Stomach (tissue), 9 donors: Measurements from ENCODE around the gene CPED1. TPM values are rescaled to one million over a fixed set of nuclear protein-coding genes. Genes with fewer than 3 reads are reported as not detected.

ENCODE experiments used
- DNase-seq, 2 donors: peaks; one replicate each; pipeline versions ENCODE4 v3.0.0 to v3.0.0-alpha.2; 2013 to 2019
- H3K27ac ChIP-seq, 5 donors: fragments of 200-600 bp in 4 of 5; sonication (generic) in 4 of 5; one replicate each; pipeline ENCODE4 v1.5.1; 2013 to 2019; ENCODE audit warnings: mild to moderate bottlenecking in 1 of 5, moderate library complexity in 1 of 5
- H3K27me3 ChIP-seq, 3 donors: fragments of 200-600 bp; sonication (generic); one replicate each; pipeline ENCODE4 v1.5.1; 2017 to 2019; ENCODE audit warnings: mixed run types in 1 of 3
- H3K36me3 ChIP-seq, 4 donors: fragments of 200-600 bp; sonication (generic); 1 replicate in 3 of 4; 2 replicates in 1 of 4; pipeline ENCODE4 v1.5.1; 2016 to 2019
- H3K4me1 ChIP-seq, 4 donors: fragments of 200-600 bp; sonication (generic); one replicate each; pipeline ENCODE4 v1.5.1; 2016 to 2019
- H3K4me3 ChIP-seq, 4 donors: fragments of 200-600 bp; sonication (generic) in 3 of 4; one replicate each; pipeline ENCODE4 v1.5.1; 2016 to 2019; ENCODE audit warnings: mild to moderate bottlenecking in 1 of 4
- H3K9me3 ChIP-seq, 4 donors: fragments of 200-600 bp; sonication (generic); one replicate each; pipeline ENCODE4 v1.5.1; 2016 to 2019
- CTCF ChIP-seq, 7 experiments: fragments of 450-650 bp in 4 of 7; fragments of 200-600 bp in 3 of 7; sonication (generic) in 3 of 7; IDR thresholded peaks; one replicate each; pipeline ENCODE4 v1.5.1; 2016 to 2019; ENCODE audit warnings: antibody characterized with exemption in 7 of 7, control low read depth in 2 of 7, mild to moderate bottlenecking in 1 of 7
- EP300 ChIP-seq: sonication (generic); formaldehyde crosslinking; IDR thresholded peaks from one replicate; pipeline ENCODE4 v1.6.1; 2017; ENCODE audit warnings: antibody characterized with exemption
- POLR2A ChIP-seq, 4 donors: fragments of 450-650 bp; IDR thresholded peaks; one replicate each; pipeline ENCODE4 v1.6.1; 2016; ENCODE audit warnings: antibody characterized with exemption in 4 of 4, control low read depth in 2 of 4, mild to moderate bottlenecking in 1 of 4, moderate library complexity in 1 of 4
- POLR2AphosphoS5 ChIP-seq, 3 donors: sonication (generic); formaldehyde crosslinking; IDR thresholded peaks; one replicate each; pipeline ENCODE4 v1.6.1; 2016; ENCODE audit warnings: antibody characterized with exemption in 3 of 3
- WGBS, 5 donors: extraction: QIAGEN DNeasy Blood & Tissue Kit in 3 of 5; methylation state at CpG; one replicate each; pipeline versions ENCODE4 v1.1.5 to v1.1.7; 2013 to 2018; 5-methylcytosine and 5-hydroxymethylcytosine counted together
- intact Hi-C: fragments of 100-400 bp; cut with DNase I; formaldehyde crosslinking; loops from one replicate; pipeline ENCODE4 v1.15.1; 2023; ENCODE audit warnings: low total_unique reads
- polyA plus RNA-seq, 3 donors: library from polyadenylated mRNA; stranded (reverse); fragments of 200-250 nt; gene quantifications; one replicate each; pipeline ENCODE4 v1.2.3, GENCODE V29; 2013
- total RNA-seq, 5 donors: library from RNA; depleted of rRNA; stranded (reverse); fragments of >200 nt; gene quantifications; one replicate each; pipeline versions ENCODE4 v1.1.0 to v1.2.3, GENCODE V29; 2014 to 2016
- donor health status: healthy with polysubstance abuse.
- donor health status: Bipolar disorder and iron deficiency.
- donor health status: healthy.

Gene CPED1
- total and polyA plus RNA-seq, 8 donors, result 3.0 to 58.7 (median 15.9) TPM

- peak overlapping the region; percentile 31 to 90 (median 85) for H3K27ac ChIP-seq
- no peaks in the 10 kb centered on the region for H3K9me3 ChIP-seq
- H3K27me3 ChIP-seq, result peaks cover 0 to 5% (median 3%) of the 10 kb centered on the region in 3 donors
- peaks cover 0 to 35% (median 18%) of the 10 kb centered on the region in 4 donors for H3K4me1 ChIP-seq
- WGBS, 5 donors, result 35 to 49% (median 46%) methylated on average over 15 of the region's 15 CpGs
- peak overlapping the region; percentile 41 to 54 (median 48) for H3K4me3 ChIP-seq
- DNase-seq, result peak in 1 of 2 donors; percentile 33
- no peaks in the 10 kb centered on the region for H3K36me3 ChIP-seq
- intact Hi-C loops, result loop anchor here (5.0 to 10.0 kb wide), 2 partner anchors 93 to 125 kb away; no protein-coding TSS in a partner anchor
- TF ChIP-seq POLR2AphosphoS5 (IDR thresholded peaks at IDR 0.05) (peak in 1 of 3 donors; percentile 49), POLR2A (IDR thresholded peaks at IDR 0.05) (no peak)
Measured at GRCh38 chr7:120989257-120990220, 1.0 kb downstream of the CPED1 start.

GRCh38 chr7:120990468-120991118, 2.1 kb downstream of the CPED1 start:
- Histone ChIP-seq H3K36me3 (no peaks in the 10 kb centered on the region), H3K9me3 (no peaks in the 10 kb centered on the region), H3K27me3 (peaks cover 0 to 5% (median 3%) of the 10 kb centered on the region in 3 donors), H3K4me3 (peak overlapping the region; percentile 28 to 50 (median 44)), H3K27ac (peak overlapping the region in 4 of 5 donors; percentile 77 to 90 (median 86)), H3K4me1 (peaks cover 0 to 37% (median 19%) of the 10 kb centered on the region in 4 donors)
- no peak for TF ChIP-seq POLR2A (IDR thresholded peaks at IDR 0.05)
- TF ChIP-seq POLR2AphosphoS5 (IDR thresholded peaks at IDR 0.05), result no peak
- TF ChIP-seq CTCF (IDR thresholded peaks at IDR 0.05), result no peak
- no peak for TF ChIP-seq EP300
- intact Hi-C loops, result no loop called here
- WGBS, 5 donors, result 58 to 82% (median 71%) methylated on average over 6 of the region's 6 CpGs
- no peak for DNase-seq

- Histone ChIP-seq H3K9me3 (no peaks in the 10 kb centered on the region), H3K4me1 (peaks cover 0 to 42% (median 23%) of the 10 kb centered on the region in 4 donors), H3K4me3 (peak overlapping the region; percentile 28 to 50 (median 44)), H3K27me3 (peaks cover 0 to 5% (median 3%) of the 10 kb centered on the region in 3 donors), H3K27ac (peak overlapping the region in 4 of 5 donors; percentile 77 to 90 (median 86)), H3K36me3 (no peaks in the 10 kb centered on the region)
- DNase-seq, result no peak
- 45 to 73% (median 71%) methylated on average over 1 of the region's 1 CpG for WGBS, 5 donors
- intact Hi-C loops, result no loop called here
- TF ChIP-seq POLR2AphosphoS5 (IDR thresholded peaks at IDR 0.05) (no peak), POLR2A (IDR thresholded peaks at IDR 0.05) (no peak), EP300 (no peak)
Measured at GRCh38 chr7:120991161-120991560, 2.6 kb downstream of the CPED1 start.

- DNase-seq, result no peak
- WGBS, 5 donors, result 14 to 50% (median 36%) methylated on average over 2 of the region's 2 CpGs
- intact Hi-C loops, result no loop called here
- H3K4me1 ChIP-seq, result peaks cover 0 to 46% (median 27%) of the 10 kb centered on the region in 4 donors
- peak overlapping the region; percentile 28 to 50 (median 44) for H3K4me3 ChIP-seq
- no peak for TF ChIP-seq POLR2AphosphoS5 (IDR thresholded peaks at IDR 0.05)
- no peak for TF ChIP-seq EP300
- TF ChIP-seq CTCF (IDR thresholded peaks at IDR 0.05), result no peak
- TF ChIP-seq POLR2A (IDR thresholded peaks at IDR 0.05), result no peak
- H3K9me3 ChIP-seq, result no peaks in the 10 kb centered on the region
- H3K27ac ChIP-seq, result peak overlapping the region in 4 of 5 donors; percentile 77 to 90 (median 86)
- H3K27me3 ChIP-seq, result peaks cover 0 to 5% (median 3%) of the 10 kb centered on the region in 3 donors
- no peaks in the 10 kb centered on the region for H3K36me3 ChIP-seq
Measured at GRCh38 chr7:120991581-120991980, 3.1 kb downstream of the CPED1 start.
